ENCODE measurements around the gene LBX2. TPM values are rescaled to one million over a fixed set of nuclear protein-coding genes. Genes with fewer than 3 reads are reported as not detected.

LBX2 gene
- total RNA-seq, 5 donors from 2014 or later (not counting 1 experiment from before 2014, with no cell fraction given), result 0.32 to 0.73 (median 0.66) TPM; not detected in 1

GRCh38 chr2:74481961-74482800 is 17.2 kb downstream of the LBX2 start:
- ChIA-PET CTCF (interaction anchor here (0.8 to 3.3 kb wide), 10 partner anchors 9 to 106 kb away, joined by 4 to 35 read pairs (median 12); partner anchors contain the start of genes INO80B (in 1 of the 2), MRPL53 (in 1 of the 2) and WBP1 (in 1 of the 2)), POLR2A (interaction anchor here (0.8 to 1.4 kb wide), 4 partner anchors 8 to 15 kb away, joined by 3 to 6 read pairs (median 5); partner anchors contain the start of gene MRPL53 (in 1 of the 2))
- Mint-ChIP-seq H3K9me3 (no peaks in the 10 kb centered on the region), H3K4me3 (peak overlapping the region; percentile 91 to 100 (median 99)), H3K36me3 (peaks cover 32% of the 10 kb centered on the region), H3K4me1 (peaks cover 25 to 44% (median 35%) of the 10 kb centered on the region in 3 donors), H3K27me3 (no peaks in the 10 kb centered on the region), H3K27ac (peak overlapping the region; percentile 99 to 100)
- DNase-seq, result peak in 20 of 35 experiments; percentile 5 to 66 (median 34)
- Histone ChIP-seq H3K4me1 (ENCODE audit: control insufficient read depth in 1 of 2, extremely low read depth in 1 of 2, insufficient read depth in 2 of 2, low read length in 2 of 2) (peaks cover 13 to 30% of the 10 kb centered on the region in 2 experiments), H3K36me3 (ENCODE audit: control insufficient read depth in 2 of 2, extremely low read depth in 1 of 2, insufficient read depth in 1 of 2, low read length in 1 of 2) (peaks cover 0 to 32% of the 10 kb centered on the region in 2 donors), H3K27me3 (replicated peaks in 1 of 2; ENCODE audit: control insufficient read depth in 2 of 2, extremely low read depth in 1 of 2, insufficient read depth in 2 of 2, low read length in 1 of 2) (no peaks in the 10 kb centered on the region), H3K27ac (ENCODE audit: low read length) (peak overlapping the region; percentile 67), H3K4me3 (ENCODE audit: control insufficient read depth in 1 of 2, extremely low read depth in 1 of 2, low read length in 1 of 2) (peak overlapping the region; percentile 95 to 98), H3K9me3 (no peaks in the 10 kb centered on the region)
- ATAC-seq (replicated peaks in 1 of 4), result peak; percentile 45 to 54 (median 52)
- 3% methylated on average over 80 of the region's 80 CpGs for WGBS (ENCODE audit: insufficient coverage)

- ATAC-seq (replicated peaks in 1 of 4), result no peak
- H3K27me3 Mint-ChIP-seq, result no peaks in the 10 kb centered on the region
- no peaks in the 10 kb centered on the region for H3K9me3 Mint-ChIP-seq
- H3K27ac ChIP-seq (ENCODE audit: low read length), result no peak overlapping the region
- no CpG with 5 or more reads among the region's 3 CpGs for WGBS (ENCODE audit: insufficient coverage)
- no peaks in the 10 kb centered on the region for H3K27me3 ChIP-seq (replicated peaks in 1 of 2; ENCODE audit: control insufficient read depth in 2 of 2, extremely low read depth in 1 of 2, insufficient read depth in 2 of 2, low read length in 1 of 2)
- DNase-seq, result no peak
- H3K36me3 Mint-ChIP-seq, result peaks cover 28% of the 10 kb centered on the region
- peaks cover 25 to 42% (median 35%) of the 10 kb centered on the region in 3 donors for H3K4me1 Mint-ChIP-seq
- ChIA-PET POLR2A (interaction anchor here in 1 of 2 donors (1.1 to 1.4 kb wide), 2 partner anchors 8 to 14 kb away, joined by 3 to 6 read pairs; no protein-coding TSS in a partner anchor), CTCF (interaction anchor here (0.9 to 3.3 kb wide), 5 partner anchors 8 to 107 kb away, joined by 4 to 35 read pairs (median 17); partner anchors contain the start of genes INO80B (in 1 of the 2), MRPL53 (in 1 of the 2) and WBP1 (in 1 of the 2))
- H3K27ac Mint-ChIP-seq, result no peak overlapping the region
- no peaks in the 10 kb centered on the region for H3K9me3 ChIP-seq
- peak overlapping the region; percentile 91 to 100 (median 99) for H3K4me3 Mint-ChIP-seq
- H3K4me3 ChIP-seq (ENCODE audit: control insufficient read depth in 1 of 2, extremely low read depth in 1 of 2, low read length in 1 of 2), result peak overlapping the region; percentile 95 to 98
- peaks cover 13 to 30% of the 10 kb centered on the region in 2 experiments for H3K4me1 ChIP-seq (ENCODE audit: control insufficient read depth in 1 of 2, extremely low read depth in 1 of 2, insufficient read depth in 2 of 2, low read length in 2 of 2)
- peaks cover 0 to 31% of the 10 kb centered on the region in 2 donors for H3K36me3 ChIP-seq (ENCODE audit: control insufficient read depth in 2 of 2, extremely low read depth in 1 of 2, insufficient read depth in 1 of 2, low read length in 1 of 2)
Observed at GRCh38 chr2:74481431-74481830, 18.0 kb downstream of the LBX2 start.

GRCh38 chr2:74474899-74475298 is 24.5 kb downstream of the LBX2 start:
- no peak for DNase-seq
- H3K4me1 Mint-ChIP-seq, result peaks cover 23 to 34% (median 25%) of the 10 kb centered on the region in 3 donors
- no peak for ATAC-seq (replicated peaks in 1 of 4)
- H3K27me3 ChIP-seq (replicated peaks in 1 of 2; ENCODE audit: control insufficient read depth in 2 of 2, extremely low read depth in 1 of 2, insufficient read depth in 2 of 2, low read length in 1 of 2), result no peaks in the 10 kb centered on the region
- peaks cover 9 to 33% of the 10 kb centered on the region in 2 donors for H3K36me3 ChIP-seq (ENCODE audit: control insufficient read depth in 2 of 2, extremely low read depth in 1 of 2, insufficient read depth in 1 of 2, low read length in 1 of 2)
- no peak overlapping the region for H3K4me3 Mint-ChIP-seq
- no peak overlapping the region for H3K27ac Mint-ChIP-seq
- ChIA-PET POLR2A (interaction anchor here in 1 of 2 donors (1.0 to 1.1 kb wide), 2 partner anchors 8 to 18 kb away, joined by 3 to 4 read pairs; partner anchors contain the start of gene TTC31), CTCF (no interaction called here)
- peaks cover 13 to 27% of the 10 kb centered on the region in 2 experiments for H3K4me1 ChIP-seq (ENCODE audit: control insufficient read depth in 1 of 2, extremely low read depth in 1 of 2, insufficient read depth in 2 of 2, low read length in 2 of 2)
- H3K36me3 Mint-ChIP-seq, result peaks cover 28% of the 10 kb centered on the region
- H3K4me3 ChIP-seq (ENCODE audit: control insufficient read depth in 1 of 2, extremely low read depth in 1 of 2, low read length in 1 of 2), result no peak overlapping the region
- no peak overlapping the region for H3K27ac ChIP-seq (ENCODE audit: low read length)
- H3K27me3 Mint-ChIP-seq, result no peaks in the 10 kb centered on the region
- H3K9me3 ChIP-seq, result no peaks in the 10 kb centered on the region
- H3K9me3 Mint-ChIP-seq, result no peaks in the 10 kb centered on the region
- WGBS (ENCODE audit: insufficient coverage), result 95% methylated on average over 2 of the region's 5 CpGs

GRCh38 chr2:74474481-74474880 is 24.9 kb downstream of the LBX2 start:
- peaks cover 9 to 33% of the 10 kb centered on the region in 2 donors for H3K36me3 ChIP-seq (ENCODE audit: control insufficient read depth in 2 of 2, extremely low read depth in 1 of 2, insufficient read depth in 1 of 2, low read length in 1 of 2)
- Mint-ChIP-seq H3K9me3 (no peaks in the 10 kb centered on the region), H3K4me1 (peaks cover 22 to 34% (median 24%) of the 10 kb centered on the region in 3 donors), H3K27ac (no peak overlapping the region), H3K4me3 (peak overlapping the region in 1 of 3 donors; percentile 96), H3K27me3 (no peaks in the 10 kb centered on the region), H3K36me3 (peaks cover 26% of the 10 kb centered on the region)
- H3K4me3 ChIP-seq (ENCODE audit: control insufficient read depth in 1 of 2, extremely low read depth in 1 of 2, low read length in 1 of 2), result no peak overlapping the region
- CTCF ChIA-PET, result interaction anchor here (0.6 to 2.6 kb wide), 6 partner anchors 8 to 112 kb away, joined by 3 to 17 read pairs (median 4); partner anchors contain the start of genes CCDC142 (in 1 of the 2) and TTC31 (in 1 of the 2)
- no peaks in the 10 kb centered on the region for H3K9me3 ChIP-seq
- POLR2A ChIA-PET, result interaction anchor here (0.6 to 1.0 kb wide), 6 partner anchors 8 to 293 kb away, joined by 3 to 8 read pairs (median 5); partner anchors contain the start of genes TTC31 (in 2 of the 2), CCDC142 (in 1 of the 2) and LBX2 (in 1 of the 2)
- 98% methylated on average over 6 of the region's 6 CpGs for WGBS (ENCODE audit: insufficient coverage)
- no peak for DNase-seq
- H3K27ac ChIP-seq (ENCODE audit: low read length), result no peak overlapping the region
- no peaks in the 10 kb centered on the region for H3K27me3 ChIP-seq (replicated peaks in 1 of 2; ENCODE audit: control insufficient read depth in 2 of 2, extremely low read depth in 1 of 2, insufficient read depth in 2 of 2, low read length in 1 of 2)
- ATAC-seq (replicated peaks in 1 of 4), result no peak
- peaks cover 13 to 27% of the 10 kb centered on the region in 2 experiments for H3K4me1 ChIP-seq (ENCODE audit: control insufficient read depth in 1 of 2, extremely low read depth in 1 of 2, insufficient read depth in 2 of 2, low read length in 2 of 2)

- Histone ChIP-seq H3K27ac (ENCODE audit: low read length) (peak overlapping the region; percentile 88), H3K27me3 (replicated peaks in 1 of 2; ENCODE audit: control insufficient read depth in 2 of 2, extremely low read depth in 1 of 2, insufficient read depth in 2 of 2, low read length in 1 of 2) (no peaks in the 10 kb centered on the region), H3K9me3 (no peaks in the 10 kb centered on the region), H3K36me3 (ENCODE audit: control insufficient read depth in 2 of 2, extremely low read depth in 1 of 2, insufficient read depth in 1 of 2, low read length in 1 of 2) (peaks cover 9 to 33% of the 10 kb centered on the region in 2 donors), H3K4me1 (ENCODE audit: control insufficient read depth in 1 of 2, extremely low read depth in 1 of 2, insufficient read depth in 2 of 2, low read length in 2 of 2) (peaks cover 13 to 27% of the 10 kb centered on the region in 2 experiments), H3K4me3 (ENCODE audit: control insufficient read depth in 1 of 2, extremely low read depth in 1 of 2, low read length in 1 of 2) (peak overlapping the region; percentile 66 to 73)
- CTCF ChIA-PET, result interaction anchor here (0.6 to 2.6 kb wide), 5 partner anchors 9 to 31 kb away, joined by 3 to 17 read pairs (median 3); partner anchors contain the start of genes CCDC142 (in 1 of the 2), TTC31 (in 1 of the 2) and WBP1 (in 1 of the 2)
- WGBS (ENCODE audit: insufficient coverage), result 10% methylated on average over 5 of the region's 7 CpGs
- Mint-ChIP-seq H3K4me1 (peaks cover 22 to 30% (median 24%) of the 10 kb centered on the region in 3 donors), H3K27ac (peak overlapping the region; percentile 95 to 99), H3K36me3 (peaks cover 23% of the 10 kb centered on the region), H3K9me3 (no peaks in the 10 kb centered on the region), H3K4me3 (peak overlapping the region; percentile 90 to 96 (median 96)), H3K27me3 (no peaks in the 10 kb centered on the region)
- DNase-seq (no peak), ATAC-seq (replicated peaks in 1 of 4) (no peak)
- POLR2A ChIA-PET, result interaction anchor here (0.6 to 2.0 kb wide), 4 partner anchors 9 to 58 kb away, joined by 3 to 15 read pairs (median 4); partner anchors contain the start of genes CCDC142 (in 1 of the 2) and WBP1 (in 1 of the 2)
Observed at GRCh38 chr2:74472945-74473258, 26.5 kb downstream of the LBX2 start.

Measured in T-cell (primary cell).